ENCODE data around the gene SHLD2. TPM values are rescaled to one million over a fixed set of nuclear protein-coding genes. Genes with fewer than 3 reads are reported as not detected.

The SHLD2 gene
- total RNA-seq, 1 experiment from 2014 or later: 27.6 TPM

DNA sequence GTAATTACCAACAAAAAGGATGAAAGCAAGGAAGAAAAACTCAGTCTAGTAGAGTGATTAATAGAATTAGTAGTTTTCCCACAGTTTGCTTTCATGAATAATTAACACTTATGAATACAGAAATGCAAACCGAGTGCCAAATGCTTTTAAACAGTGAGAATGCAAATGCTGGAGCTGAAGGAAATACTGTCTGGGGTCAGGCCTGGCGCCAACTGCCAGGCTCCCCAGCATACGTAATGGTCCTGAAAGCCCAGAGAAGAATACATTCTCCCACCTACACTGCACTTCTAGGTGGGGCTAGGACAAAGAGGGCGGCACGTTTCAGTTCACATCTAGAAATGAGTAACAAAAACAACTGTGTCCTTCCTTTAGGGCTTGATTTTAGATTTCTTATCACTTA is 30.4 kb upstream of the SHLD2 start:
- TF ChIP-seq, protein P1, sequence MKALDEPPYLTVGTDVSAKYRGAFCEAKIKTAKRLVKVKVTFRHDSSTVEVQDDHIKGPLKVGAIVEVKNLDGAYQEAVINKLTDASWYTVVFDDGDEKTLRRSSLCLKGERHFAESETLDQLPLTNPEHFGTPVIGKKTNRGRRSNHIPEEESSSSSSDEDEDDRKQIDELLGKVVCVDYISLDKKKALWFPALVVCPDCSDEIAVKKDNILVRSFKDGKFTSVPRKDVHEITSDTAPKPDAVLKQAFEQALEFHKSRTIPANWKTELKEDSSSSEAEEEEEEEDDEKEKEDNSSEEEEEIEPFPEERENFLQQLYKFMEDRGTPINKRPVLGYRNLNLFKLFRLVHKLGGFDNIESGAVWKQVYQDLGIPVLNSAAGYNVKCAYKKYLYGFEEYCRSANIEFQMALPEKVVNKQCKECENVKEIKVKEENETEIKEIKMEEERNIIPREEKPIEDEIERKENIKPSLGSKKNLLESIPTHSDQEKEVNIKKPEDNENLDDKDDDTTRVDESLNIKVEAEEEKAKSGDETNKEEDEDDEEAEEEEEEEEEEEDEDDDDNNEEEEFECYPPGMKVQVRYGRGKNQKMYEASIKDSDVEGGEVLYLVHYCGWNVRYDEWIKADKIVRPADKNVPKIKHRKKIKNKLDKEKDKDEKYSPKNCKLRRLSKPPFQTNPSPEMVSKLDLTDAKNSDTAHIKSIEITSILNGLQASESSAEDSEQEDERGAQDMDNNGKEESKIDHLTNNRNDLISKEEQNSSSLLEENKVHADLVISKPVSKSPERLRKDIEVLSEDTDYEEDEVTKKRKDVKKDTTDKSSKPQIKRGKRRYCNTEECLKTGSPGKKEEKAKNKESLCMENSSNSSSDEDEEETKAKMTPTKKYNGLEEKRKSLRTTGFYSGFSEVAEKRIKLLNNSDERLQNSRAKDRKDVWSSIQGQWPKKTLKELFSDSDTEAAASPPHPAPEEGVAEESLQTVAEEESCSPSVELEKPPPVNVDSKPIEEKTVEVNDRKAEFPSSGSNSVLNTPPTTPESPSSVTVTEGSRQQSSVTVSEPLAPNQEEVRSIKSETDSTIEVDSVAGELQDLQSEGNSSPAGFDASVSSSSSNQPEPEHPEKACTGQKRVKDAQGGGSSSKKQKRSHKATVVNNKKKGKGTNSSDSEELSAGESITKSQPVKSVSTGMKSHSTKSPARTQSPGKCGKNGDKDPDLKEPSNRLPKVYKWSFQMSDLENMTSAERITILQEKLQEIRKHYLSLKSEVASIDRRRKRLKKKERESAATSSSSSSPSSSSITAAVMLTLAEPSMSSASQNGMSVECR (CRISPR knock-in tag; IDR thresholded peaks at IDR 0.05; ENCODE audit: borderline replicate concordance): no peak
- TF ChIP-seq SMAD4 (CRISPR knock-in tag; IDR thresholded peaks at IDR 0.05) (no peak), TEAD4 (CRISPR knock-in tag; IDR thresholded peaks at IDR 0.05) (no peak), GRHL2 (CRISPR knock-in tag; IDR thresholded peaks at IDR 0.05; ENCODE audit: insufficient replicate concordance, severe bottlenecking) (no peak), FOXK1 (CRISPR knock-in tag; IDR thresholded peaks at IDR 0.05) (no peak), CREB1 (CRISPR knock-in tag; IDR thresholded peaks at IDR 0.05) (no peak), JAZF1 (CRISPR knock-in tag; IDR thresholded peaks at IDR 0.05) (no peak), HMGA2 (CRISPR knock-in tag; IDR thresholded peaks at IDR 0.05) (no peak), MXD4 (CRISPR knock-in tag; IDR thresholded peaks at IDR 0.05; ENCODE audit: borderline replicate concordance) (no peak), ZNF121 (CRISPR knock-in tag; IDR thresholded peaks at IDR 0.05) (no peak), TEAD1 (CRISPR knock-in tag; IDR thresholded peaks at IDR 0.05) (no peak), FOXJ3 (CRISPR knock-in tag; IDR thresholded peaks at IDR 0.05; ENCODE audit: borderline replicate concordance) (no peak), MYBL2 (CRISPR knock-in tag; IDR thresholded peaks at IDR 0.05) (no peak)
- TF ChIP-seq, protein P2, sequence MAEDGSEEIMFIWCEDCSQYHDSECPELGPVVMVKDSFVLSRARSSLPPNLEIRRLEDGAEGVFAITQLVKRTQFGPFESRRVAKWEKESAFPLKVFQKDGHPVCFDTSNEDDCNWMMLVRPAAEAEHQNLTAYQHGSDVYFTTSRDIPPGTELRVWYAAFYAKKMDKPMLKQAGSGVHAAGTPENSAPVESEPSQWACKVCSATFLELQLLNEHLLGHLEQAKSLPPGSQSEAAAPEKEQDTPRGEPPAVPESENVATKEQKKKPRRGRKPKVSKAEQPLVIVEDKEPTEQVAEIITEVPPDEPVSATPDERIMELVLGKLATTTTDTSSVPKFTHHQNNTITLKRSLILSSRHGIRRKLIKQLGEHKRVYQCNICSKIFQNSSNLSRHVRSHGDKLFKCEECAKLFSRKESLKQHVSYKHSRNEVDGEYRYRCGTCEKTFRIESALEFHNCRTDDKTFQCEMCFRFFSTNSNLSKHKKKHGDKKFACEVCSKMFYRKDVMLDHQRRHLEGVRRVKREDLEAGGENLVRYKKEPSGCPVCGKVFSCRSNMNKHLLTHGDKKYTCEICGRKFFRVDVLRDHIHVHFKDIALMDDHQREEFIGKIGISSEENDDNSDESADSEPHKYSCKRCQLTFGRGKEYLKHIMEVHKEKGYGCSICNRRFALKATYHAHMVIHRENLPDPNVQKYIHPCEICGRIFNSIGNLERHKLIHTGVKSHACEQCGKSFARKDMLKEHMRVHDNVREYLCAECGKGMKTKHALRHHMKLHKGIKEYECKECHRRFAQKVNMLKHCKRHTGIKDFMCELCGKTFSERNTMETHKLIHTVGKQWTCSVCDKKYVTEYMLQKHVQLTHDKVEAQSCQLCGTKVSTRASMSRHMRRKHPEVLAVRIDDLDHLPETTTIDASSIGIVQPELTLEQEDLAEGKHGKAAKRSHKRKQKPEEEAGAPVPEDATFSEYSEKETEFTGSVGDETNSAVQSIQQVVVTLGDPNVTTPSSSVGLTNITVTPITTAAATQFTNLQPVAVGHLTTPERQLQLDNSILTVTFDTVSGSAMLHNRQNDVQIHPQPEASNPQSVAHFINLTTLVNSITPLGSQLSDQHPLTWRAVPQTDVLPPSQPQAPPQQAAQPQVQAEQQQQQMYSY (CRISPR knock-in tag; IDR thresholded peaks at IDR 0.05): no peak
- TF ChIP-seq, protein P3, sequence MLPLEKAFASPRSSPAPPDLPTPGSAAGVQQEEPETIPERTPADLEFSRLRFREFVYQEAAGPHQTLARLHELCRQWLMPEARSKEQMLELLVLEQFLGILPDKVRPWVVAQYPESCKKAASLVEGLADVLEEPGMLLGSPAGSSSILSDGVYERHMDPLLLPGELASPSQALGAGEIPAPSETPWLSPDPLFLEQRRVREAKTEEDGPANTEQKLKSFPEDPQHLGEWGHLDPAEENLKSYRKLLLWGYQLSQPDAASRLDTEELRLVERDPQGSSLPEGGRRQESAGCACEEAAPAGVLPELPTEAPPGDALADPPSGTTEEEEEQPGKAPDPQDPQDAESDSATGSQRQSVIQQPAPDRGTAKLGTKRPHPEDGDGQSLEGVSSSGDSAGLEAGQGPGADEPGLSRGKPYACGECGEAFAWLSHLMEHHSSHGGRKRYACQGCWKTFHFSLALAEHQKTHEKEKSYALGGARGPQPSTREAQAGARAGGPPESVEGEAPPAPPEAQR (CRISPR knock-in tag; IDR thresholded peaks at IDR 0.05): no peak
- TF ChIP-seq, protein P4, sequence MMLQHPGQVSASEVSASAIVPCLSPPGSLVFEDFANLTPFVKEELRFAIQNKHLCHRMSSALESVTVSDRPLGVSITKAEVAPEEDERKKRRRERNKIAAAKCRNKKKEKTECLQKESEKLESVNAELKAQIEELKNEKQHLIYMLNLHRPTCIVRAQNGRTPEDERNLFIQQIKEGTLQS (CRISPR knock-in tag; conservative IDR thresholded peaks at IDR 0.05): no peak
- TF ChIP-seq, protein P5, sequence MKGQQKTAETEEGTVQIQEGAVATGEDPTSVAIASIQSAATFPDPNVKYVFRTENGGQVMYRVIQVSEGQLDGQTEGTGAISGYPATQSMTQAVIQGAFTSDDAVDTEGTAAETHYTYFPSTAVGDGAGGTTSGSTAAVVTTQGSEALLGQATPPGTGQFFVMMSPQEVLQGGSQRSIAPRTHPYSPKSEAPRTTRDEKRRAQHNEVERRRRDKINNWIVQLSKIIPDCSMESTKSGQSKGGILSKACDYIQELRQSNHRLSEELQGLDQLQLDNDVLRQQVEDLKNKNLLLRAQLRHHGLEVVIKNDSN (CRISPR knock-in tag; IDR thresholded peaks at IDR 0.05): no peak
- TF ChIP-seq, protein P6, sequence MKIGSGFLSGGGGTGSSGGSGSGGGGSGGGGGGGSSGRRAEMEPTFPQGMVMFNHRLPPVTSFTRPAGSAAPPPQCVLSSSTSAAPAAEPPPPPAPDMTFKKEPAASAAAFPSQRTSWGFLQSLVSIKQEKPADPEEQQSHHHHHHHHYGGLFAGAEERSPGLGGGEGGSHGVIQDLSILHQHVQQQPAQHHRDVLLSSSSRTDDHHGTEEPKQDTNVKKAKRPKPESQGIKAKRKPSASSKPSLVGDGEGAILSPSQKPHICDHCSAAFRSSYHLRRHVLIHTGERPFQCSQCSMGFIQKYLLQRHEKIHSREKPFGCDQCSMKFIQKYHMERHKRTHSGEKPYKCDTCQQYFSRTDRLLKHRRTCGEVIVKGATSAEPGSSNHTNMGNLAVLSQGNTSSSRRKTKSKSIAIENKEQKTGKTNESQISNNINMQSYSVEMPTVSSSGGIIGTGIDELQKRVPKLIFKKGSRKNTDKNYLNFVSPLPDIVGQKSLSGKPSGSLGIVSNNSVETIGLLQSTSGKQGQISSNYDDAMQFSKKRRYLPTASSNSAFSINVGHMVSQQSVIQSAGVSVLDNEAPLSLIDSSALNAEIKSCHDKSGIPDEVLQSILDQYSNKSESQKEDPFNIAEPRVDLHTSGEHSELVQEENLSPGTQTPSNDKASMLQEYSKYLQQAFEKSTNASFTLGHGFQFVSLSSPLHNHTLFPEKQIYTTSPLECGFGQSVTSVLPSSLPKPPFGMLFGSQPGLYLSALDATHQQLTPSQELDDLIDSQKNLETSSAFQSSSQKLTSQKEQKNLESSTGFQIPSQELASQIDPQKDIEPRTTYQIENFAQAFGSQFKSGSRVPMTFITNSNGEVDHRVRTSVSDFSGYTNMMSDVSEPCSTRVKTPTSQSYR (CRISPR knock-in tag; IDR thresholded peaks at IDR 0.05): no peak
- Mint-ChIP-seq H3K4me3 (no peak overlapping the region), H3K27ac (no peak overlapping the region), H3K9me3 (no peaks in the 10 kb centered on the region), H3K4me1 (no peaks in the 10 kb centered on the region), H3K36me3 (peaks cover 57% of the 10 kb centered on the region), H3K27me3 (ENCODE audit: low read depth) (no peaks in the 10 kb centered on the region)
- ChIA-PET CTCF (no interaction called here), POLR2A (no interaction called here)
- ATAC-seq (no peak), DNase-seq (ENCODE audit: low spot score) (no peak)

Measured in WTC11 (cell line).